GM10248 (cell line): ENCODE data around the gene VGLL4.

Experiments
- CTCF ChIA-PET: fragments of 300-600 bp; sonication (Branson Sonifier 250); formaldehyde crosslinking; extraction: SDS; loops from one replicate; lab custom pipeline; 2021; ENCODE audit warnings: antibody characterized with exemption; lab: Yijun Ruan, JAX
- POLR2A ChIA-PET: fragments of 350-650 bp; sonication (Branson Sonifier 250); formaldehyde crosslinking; extraction: SDS; loops from one replicate; lab custom pipeline; 2020; ENCODE audit warnings: antibody characterized with exemption; lab: Yijun Ruan, JAX
- DNase-seq: peaks from one replicate; pipeline ENCODE4 v3.0.0; 2012; ENCODE audit errors: extremely low spot score
- CTCF ChIP-seq: IDR thresholded peaks from 2 replicates; pipeline ENCODE4 v1.5.1; 2012; ENCODE audit warnings: mild to moderate bottlenecking, low read depth; ENCODE audit errors: extremely low read depth, missing control alignments, control extremely low read depth

VGLL4 gene

GRCh38 chr3:11638495-11639358, 5.0 kb downstream of the VGLL4 start:
- ChIA-PET CTCF (interaction anchor here (1.1 to 2.3 kb wide), 7 partner anchors 12 to 259 kb away, joined by 3 to 10 read pairs (median 6); no protein-coding TSS in a partner anchor), POLR2A (interaction anchor here (0.6 kb wide), 1 partner anchor 12 kb away, joined by 3 read pairs; no protein-coding TSS in a partner anchor)
- no peak for TF ChIP-seq CTCF
- DNase-seq, result no peak

GRCh38 chr3:11637901-11638458, 5.7 kb downstream of the VGLL4 start:
- TF ChIP-seq CTCF, result no peak
- no peak for DNase-seq
- POLR2A ChIA-PET, result no interaction called here
- CTCF ChIA-PET, result interaction anchor here (1.1 to 2.3 kb wide), 6 partner anchors 12 to 259 kb away, joined by 3 to 10 read pairs (median 6); no protein-coding TSS in a partner anchor

GRCh38 chr3:11636394-11636770, 7.3 kb downstream of the VGLL4 start:
- TF ChIP-seq CTCF, result no peak
- no peak for DNase-seq
- CTCF ChIA-PET, result interaction anchor here (1.2 to 1.3 kb wide), 2 partner anchors 10 to 15 kb away, joined by 4 to 5 read pairs; no protein-coding TSS in a partner anchor
- POLR2A ChIA-PET, result no interaction called here

GRCh38 chr3:11635680-11636393, 7.9 kb downstream of the VGLL4 start:
- TF ChIP-seq CTCF, result no peak
- ChIA-PET CTCF (interaction anchor here (1.2 to 1.5 kb wide), 4 partner anchors 9 to 301 kb away, joined by 3 to 6 read pairs (median 4); no protein-coding TSS in a partner anchor), POLR2A (no interaction called here)
- no peak for DNase-seq

GRCh38 chr3:11634974-11635612, 8.6 kb downstream of the VGLL4 start:
- CTCF ChIA-PET, result interaction anchor here (1.3 to 1.5 kb wide), 2 partner anchors 10 to 300 kb away, joined by 3 to 6 read pairs; no protein-coding TSS in a partner anchor
- POLR2A ChIA-PET, result no interaction called here
- TF ChIP-seq CTCF, result no peak
- no peak for DNase-seq
